ENCODE data around the gene GART.

The GART gene

DNA sequence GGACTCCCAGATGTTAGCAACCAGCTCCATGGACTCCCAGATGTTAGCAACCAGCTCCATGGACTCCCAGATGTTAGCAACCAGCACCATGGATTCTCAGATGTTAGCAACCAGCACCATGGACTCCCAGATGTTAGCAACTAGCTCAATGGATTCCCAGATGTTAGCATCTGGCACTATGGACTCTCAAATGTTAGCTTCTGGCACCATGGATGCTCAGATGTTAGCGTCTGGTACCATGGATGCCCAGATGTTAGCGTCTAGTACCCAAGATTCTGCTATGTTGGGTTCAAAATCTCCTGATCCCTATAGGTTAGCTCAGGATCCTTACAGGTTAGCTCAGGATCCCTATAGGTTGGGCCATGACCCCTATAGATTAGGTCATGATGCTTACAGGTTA is 9.7 kb upstream of the GART start:
- TF ChIP-seq, protein P1, sequence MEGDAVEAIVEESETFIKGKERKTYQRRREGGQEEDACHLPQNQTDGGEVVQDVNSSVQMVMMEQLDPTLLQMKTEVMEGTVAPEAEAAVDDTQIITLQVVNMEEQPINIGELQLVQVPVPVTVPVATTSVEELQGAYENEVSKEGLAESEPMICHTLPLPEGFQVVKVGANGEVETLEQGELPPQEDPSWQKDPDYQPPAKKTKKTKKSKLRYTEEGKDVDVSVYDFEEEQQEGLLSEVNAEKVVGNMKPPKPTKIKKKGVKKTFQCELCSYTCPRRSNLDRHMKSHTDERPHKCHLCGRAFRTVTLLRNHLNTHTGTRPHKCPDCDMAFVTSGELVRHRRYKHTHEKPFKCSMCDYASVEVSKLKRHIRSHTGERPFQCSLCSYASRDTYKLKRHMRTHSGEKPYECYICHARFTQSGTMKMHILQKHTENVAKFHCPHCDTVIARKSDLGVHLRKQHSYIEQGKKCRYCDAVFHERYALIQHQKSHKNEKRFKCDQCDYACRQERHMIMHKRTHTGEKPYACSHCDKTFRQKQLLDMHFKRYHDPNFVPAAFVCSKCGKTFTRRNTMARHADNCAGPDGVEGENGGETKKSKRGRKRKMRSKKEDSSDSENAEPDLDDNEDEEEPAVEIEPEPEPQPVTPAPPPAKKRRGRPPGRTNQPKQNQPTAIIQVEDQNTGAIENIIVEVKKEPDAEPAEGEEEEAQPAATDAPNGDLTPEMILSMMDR (IDR thresholded peaks at IDR 0.05), result no peak

DNA sequence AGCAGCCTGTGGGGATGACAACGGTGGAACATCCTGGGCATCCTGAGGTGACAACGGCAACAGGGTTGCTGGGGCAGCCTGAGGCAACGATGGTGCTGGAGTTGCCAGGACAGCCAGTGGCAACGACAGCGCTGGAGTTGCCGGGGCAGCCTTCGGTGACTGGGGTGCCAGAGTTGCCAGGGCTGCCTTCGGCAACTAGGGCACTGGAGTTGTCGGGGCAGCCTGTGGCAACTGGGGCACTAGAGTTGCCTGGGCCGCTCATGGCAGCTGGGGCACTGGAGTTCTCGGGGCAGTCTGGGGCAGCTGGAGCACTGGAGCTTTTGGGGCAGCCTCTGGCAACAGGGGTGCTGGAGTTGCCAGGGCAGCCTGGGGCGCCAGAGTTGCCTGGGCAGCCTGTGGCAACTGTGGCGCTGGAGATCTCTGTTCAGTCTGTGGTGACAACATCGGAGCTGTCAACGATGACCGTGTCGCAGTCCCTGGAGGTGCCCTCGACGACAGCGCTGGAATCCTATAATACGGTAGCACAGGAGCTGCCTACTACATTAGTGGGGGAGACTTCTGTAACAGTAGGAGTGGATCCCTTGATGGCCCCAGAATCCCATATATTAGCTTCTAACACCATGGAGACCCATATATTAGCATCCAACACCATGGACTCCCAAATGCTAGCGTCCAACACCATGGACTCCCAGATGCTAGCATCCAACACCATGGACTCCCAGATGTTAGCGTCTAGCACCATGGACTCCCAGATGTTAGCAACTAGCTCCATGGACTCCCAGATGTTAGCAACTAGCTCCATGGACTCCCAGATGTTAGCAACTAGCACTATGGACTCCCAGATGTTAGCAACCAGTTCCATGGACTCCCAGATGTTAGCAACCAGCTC is 9.1 kb upstream of the GART start:
- TF ChIP-seq, protein P1 (IDR thresholded peaks at IDR 0.05), result no peak

DNA sequence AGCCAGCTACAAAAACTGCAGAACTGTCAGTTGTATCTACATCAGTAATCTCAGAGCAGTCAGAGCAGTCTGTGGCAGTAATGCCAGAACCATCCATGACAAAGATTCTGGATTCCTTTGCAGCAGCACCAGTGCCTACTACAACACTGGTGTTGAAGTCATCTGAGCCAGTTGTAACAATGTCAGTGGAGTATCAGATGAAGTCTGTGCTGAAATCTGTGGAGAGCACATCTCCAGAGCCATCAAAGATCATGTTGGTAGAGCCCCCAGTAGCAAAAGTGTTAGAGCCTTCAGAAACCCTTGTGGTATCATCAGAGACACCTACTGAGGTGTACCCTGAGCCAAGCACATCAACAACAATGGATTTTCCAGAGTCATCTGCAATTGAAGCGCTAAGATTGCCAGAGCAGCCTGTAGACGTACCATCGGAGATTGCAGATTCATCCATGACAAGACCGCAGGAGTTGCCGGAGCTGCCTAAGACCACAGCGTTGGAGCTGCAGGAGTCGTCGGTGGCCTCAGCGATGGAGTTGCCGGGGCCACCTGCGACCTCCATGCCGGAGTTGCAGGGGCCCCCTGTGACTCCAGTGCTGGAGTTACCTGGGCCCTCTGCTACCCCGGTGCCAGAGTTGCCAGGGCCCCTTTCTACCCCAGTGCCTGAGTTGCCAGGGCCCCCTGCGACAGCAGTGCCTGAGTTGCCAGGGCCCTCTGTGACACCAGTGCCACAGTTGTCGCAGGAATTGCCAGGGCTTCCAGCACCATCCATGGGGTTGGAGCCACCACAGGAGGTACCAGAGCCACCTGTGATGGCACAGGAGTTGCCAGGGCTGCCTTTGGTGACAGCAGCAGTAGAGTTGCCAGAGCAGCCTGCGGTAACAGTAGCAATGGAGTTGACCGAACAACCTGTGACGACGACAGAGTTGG is 8.2 kb upstream of the GART start:
- TF ChIP-seq, protein P1 (IDR thresholded peaks at IDR 0.05), result no peak

DNA sequence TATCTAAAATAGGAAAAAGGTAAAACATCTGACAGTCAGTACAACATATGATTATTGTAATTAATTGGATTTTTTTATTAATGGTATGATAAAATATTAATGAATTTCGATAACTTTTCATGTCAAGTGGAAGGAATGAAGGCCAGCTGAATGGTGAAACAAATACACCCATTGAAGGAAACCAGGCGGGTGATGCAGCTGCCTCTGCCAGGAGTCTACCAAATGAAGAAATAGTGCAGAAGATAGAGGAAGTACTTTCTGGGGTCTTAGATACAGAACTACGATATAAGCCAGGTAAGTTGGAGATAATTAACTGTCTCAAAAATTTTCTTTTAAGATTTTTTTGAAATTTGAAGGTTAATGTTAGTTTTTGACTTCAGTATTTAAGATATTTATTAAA is 4.2 kb upstream of the GART start:
- TF ChIP-seq, protein P1 (IDR thresholded peaks at IDR 0.05), result no peak

DNA sequence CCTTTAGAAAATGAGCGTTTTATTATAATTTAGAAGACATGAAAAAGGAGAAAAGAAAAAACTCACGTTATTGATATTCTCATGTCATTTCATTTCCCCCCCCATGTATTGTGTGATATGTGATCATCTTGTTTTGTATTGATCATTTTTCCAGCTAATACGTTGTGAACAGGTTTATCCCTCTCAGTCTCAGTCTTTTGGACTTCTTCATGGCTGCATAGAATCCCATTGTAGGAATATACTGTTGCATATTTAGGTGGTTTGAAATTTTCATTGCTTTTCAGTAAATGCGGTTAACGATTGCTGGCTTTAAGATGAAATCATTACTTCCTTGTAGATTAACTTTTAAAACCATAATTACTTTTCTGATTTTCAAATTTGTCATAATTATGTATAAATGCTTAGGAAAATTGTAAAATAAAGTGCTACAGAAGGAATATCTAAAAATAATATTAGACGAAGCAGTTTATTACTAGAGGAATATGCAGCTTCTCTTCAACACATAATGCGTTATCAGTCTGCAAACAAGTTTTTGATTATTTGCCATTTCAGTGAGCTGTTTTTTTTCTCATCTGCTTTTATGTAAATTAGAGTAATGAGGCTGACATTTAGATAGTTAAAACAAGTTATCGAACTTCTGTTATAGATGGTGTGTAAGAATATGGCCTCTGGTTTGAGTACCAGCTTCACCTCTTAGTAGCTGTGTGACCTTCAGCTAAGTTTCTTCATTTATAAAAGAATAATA is 2.7 kb upstream of the GART start:
- TF ChIP-seq, protein P1 (IDR thresholded peaks at IDR 0.05), result no peak

DNA sequence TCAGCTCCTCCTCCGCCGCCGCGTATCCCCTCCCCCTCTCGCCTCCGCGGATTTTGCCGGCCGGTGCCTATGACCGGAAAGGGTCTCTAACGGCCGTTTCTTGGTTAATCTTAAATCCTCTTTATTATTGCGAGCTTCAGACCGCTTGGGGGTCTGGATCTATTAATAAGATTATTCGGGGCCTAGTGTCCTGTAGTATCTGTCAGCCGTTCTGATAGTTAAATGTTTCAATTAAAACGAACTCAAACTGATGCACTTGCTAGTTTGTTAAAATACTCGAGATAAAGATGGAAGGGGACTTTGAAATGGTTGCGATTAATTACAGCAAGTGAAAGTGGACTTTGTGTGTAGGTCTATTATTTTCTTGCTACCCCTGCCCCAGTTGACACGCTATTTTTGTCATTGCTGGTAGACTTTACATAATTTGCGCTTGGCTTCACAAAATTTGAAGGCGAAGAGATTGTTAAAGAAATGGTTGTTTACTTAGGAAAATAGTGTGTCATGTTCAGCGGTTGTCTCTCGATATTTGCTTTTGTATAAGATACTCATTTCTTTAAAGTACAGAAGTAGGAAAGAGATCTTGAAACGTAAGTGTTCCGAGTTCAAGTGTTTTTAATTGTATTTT is 1.7 kb upstream of the GART start:
- TF ChIP-seq, protein P1 (IDR thresholded peaks at IDR 0.05), result no peak
